HK-2 (cell line): ENCODE results near the gene NR1I2.

Experiments used
- DNase-seq: peaks from one replicate; pipeline ENCODE4 v3.0.0-alpha.2; 2018; ENCODE audit not compliant: unreplicated experiment

Gene NR1I2

GRCh38 chr3:119779731-119780383, 2.0 kb upstream of the NR1I2 start:
- DNase-seq, result no peak

GRCh38 chr3:119782460-119782859, 559 bp downstream of the NR1I2 start:
- no peak for DNase-seq

- DNase-seq, result no peak
Observed at GRCh38 chr3:119783255-119783654, 1.4 kb downstream of the NR1I2 start.

- DNase-seq, result no peak
Observed at GRCh38 chr3:119783883-119784282, 2.0 kb downstream of the NR1I2 start.

- no peak for DNase-seq
Observed at GRCh38 chr3:119786409-119786808, 4.5 kb downstream of the NR1I2 start.

GRCh38 chr3:119790369-119790768, 8.5 kb downstream of the NR1I2 start:
- no peak for DNase-seq

- DNase-seq, result no peak
Observed at GRCh38 chr3:119792270-119792669, 10.4 kb downstream of the NR1I2 start.

GRCh38 chr3:119794401-119794800, 12.5 kb downstream of the NR1I2 start:
- DNase-seq, result no peak

GRCh38 chr3:119794971-119795612, 13.2 kb downstream of the NR1I2 start:
- peak; percentile 14 for DNase-seq

GRCh38 chr3:119795849-119796248, 13.9 kb downstream of the NR1I2 start:
- DNase-seq, result no peak

- DNase-seq, result no peak
Observed at GRCh38 chr3:119796368-119796767, 14.5 kb downstream of the NR1I2 start.

GRCh38 chr3:119796785-119797184, 14.9 kb downstream of the NR1I2 start:
- no peak for DNase-seq

GRCh38 chr3:119800844-119801243, 18.9 kb downstream of the NR1I2 start:
- no peak for DNase-seq

GRCh38 chr3:119808244-119808643, 26.3 kb downstream of the NR1I2 start:
- no peak for DNase-seq

GRCh38 chr3:119808843-119809242, 26.9 kb downstream of the NR1I2 start:
- no peak for DNase-seq

GRCh38 chr3:119809249-119810017, 27.5 kb downstream of the NR1I2 start:
- DNase-seq, result no peak

- no peak for DNase-seq
Observed at GRCh38 chr3:119810018-119810435, 28.1 kb downstream of the NR1I2 start.

GRCh38 chr3:119812491-119813058, 30.7 kb downstream of the NR1I2 start:
- DNase-seq, result no peak

- DNase-seq, result no peak
Observed at GRCh38 chr3:119815716-119816115, 33.8 kb downstream of the NR1I2 start.

- DNase-seq, result no peak
Observed at GRCh38 chr3:119817071-119817470, 35.2 kb downstream of the NR1I2 start.

- DNase-seq, result no peak
Observed at GRCh38 chr3:119817583-119818363, 35.9 kb downstream of the NR1I2 start.

GRCh38 chr3:119818937-119819336, 37.0 kb downstream of the NR1I2 start:
- DNase-seq, result no peak
